ENCODE results near the gene IL27RA.

DNA sequence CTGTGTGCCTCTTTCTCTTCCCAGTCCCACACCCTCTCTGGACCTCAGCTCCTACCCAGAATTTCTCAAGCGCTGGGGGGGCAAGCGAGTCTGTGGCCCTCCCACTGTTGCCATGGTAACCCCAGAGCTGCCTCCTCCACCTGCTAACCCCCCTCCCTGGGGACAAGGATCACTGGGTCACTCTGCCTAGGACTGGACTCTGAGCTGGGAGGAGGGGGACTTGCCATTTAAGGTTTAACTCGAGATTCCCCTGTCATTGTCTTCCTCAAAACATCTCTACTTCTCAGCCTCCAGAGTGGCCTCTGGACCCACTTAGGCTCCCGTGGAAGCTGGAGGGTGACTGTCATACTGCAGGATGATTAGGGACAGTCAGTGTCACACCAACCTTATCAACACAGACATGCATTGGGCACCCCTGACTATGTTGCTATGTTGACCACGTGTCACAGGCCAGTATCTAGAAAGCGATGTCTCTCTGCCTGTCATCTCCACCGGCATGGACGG, 28.1 kb downstream of the IL27RA start:
- TF ChIP-seq, protein P1, sequence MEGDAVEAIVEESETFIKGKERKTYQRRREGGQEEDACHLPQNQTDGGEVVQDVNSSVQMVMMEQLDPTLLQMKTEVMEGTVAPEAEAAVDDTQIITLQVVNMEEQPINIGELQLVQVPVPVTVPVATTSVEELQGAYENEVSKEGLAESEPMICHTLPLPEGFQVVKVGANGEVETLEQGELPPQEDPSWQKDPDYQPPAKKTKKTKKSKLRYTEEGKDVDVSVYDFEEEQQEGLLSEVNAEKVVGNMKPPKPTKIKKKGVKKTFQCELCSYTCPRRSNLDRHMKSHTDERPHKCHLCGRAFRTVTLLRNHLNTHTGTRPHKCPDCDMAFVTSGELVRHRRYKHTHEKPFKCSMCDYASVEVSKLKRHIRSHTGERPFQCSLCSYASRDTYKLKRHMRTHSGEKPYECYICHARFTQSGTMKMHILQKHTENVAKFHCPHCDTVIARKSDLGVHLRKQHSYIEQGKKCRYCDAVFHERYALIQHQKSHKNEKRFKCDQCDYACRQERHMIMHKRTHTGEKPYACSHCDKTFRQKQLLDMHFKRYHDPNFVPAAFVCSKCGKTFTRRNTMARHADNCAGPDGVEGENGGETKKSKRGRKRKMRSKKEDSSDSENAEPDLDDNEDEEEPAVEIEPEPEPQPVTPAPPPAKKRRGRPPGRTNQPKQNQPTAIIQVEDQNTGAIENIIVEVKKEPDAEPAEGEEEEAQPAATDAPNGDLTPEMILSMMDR (IDR thresholded peaks at IDR 0.05), result no peak
- TF ChIP-seq POLR2A (IDR thresholded peaks at IDR 0.05; ENCODE audit: low read depth), result no peak

Data from esophagus muscularis mucosa (tissue), 3 donors.